Measurements from ENCODE around the gene YLPM1.

The YLPM1 gene

GRCh38 chr14:74792249-74793039, 29.3 kb downstream of the YLPM1 start:
- no peak for DNase-seq

GRCh38 chr14:74793506-74794155, 30.5 kb downstream of the YLPM1 start:
- DNase-seq: no peak

- DNase-seq: no peak
Measured at GRCh38 chr14:74794947-74795346, 31.8 kb downstream of the YLPM1 start.

- no peak for DNase-seq
Measured at GRCh38 chr14:74799765-74800164, 36.6 kb downstream of the YLPM1 start.

GRCh38 chr14:74800780-74801179, 37.7 kb downstream of the YLPM1 start:
- DNase-seq: no peak

GRCh38 chr14:74801396-74801795, 38.3 kb downstream of the YLPM1 start:
- DNase-seq: no peak

- DNase-seq: no peak
Measured at GRCh38 chr14:74804219-74804825, 41.2 kb downstream of the YLPM1 start.

GRCh38 chr14:74807853-74808545, 44.9 kb downstream of the YLPM1 start:
- no peak for DNase-seq

GRCh38 chr14:74816124-74816523, 53.0 kb downstream of the YLPM1 start:
- no peak for DNase-seq

- DNase-seq: no peak
Measured at GRCh38 chr14:74820288-74820687, 57.2 kb downstream of the YLPM1 start.

GRCh38 chr14:74821267-74821915, 58.3 kb downstream of the YLPM1 start:
- no peak for DNase-seq

GRCh38 chr14:74824997-74825396, 61.9 kb downstream of the YLPM1 start:
- no peak for DNase-seq

- no peak for DNase-seq
Measured at GRCh38 chr14:74826574-74826973, 63.5 kb downstream of the YLPM1 start.

GRCh38 chr14:74829251-74829650, 66.1 kb downstream of the YLPM1 start:
- no peak for DNase-seq

GRCh38 chr14:74832849-74833248, 69.7 kb downstream of the YLPM1 start:
- no peak for DNase-seq

- no peak for DNase-seq
Measured at GRCh38 chr14:74834692-74835392, 71.7 kb downstream of the YLPM1 start.

- no peak for DNase-seq
Measured at GRCh38 chr14:74835645-74836250, 72.6 kb downstream of the YLPM1 start.

- DNase-seq: no peak
Measured at GRCh38 chr14:74836251-74836960, 73.3 kb downstream of the YLPM1 start.

- no peak for DNase-seq
Measured at GRCh38 chr14:74838166-74838565, 75.0 kb downstream of the YLPM1 start.

- no peak for DNase-seq
Measured at GRCh38 chr14:74840603-74841030, 77.5 kb downstream of the YLPM1 start.

Measured in NCI-H1436 (cell line).